HTERT RPE-1 (cell line): ENCODE results near the gene FMNL2.
"Not testable (repeated sequence)": the region's sequence is repeated elsewhere in the genome, so short reads cannot be mapped to it uniquely, and the experiment has no call there.

ENCODE experiments used
- in situ Hi-C: fragments of 300-500 bp; cut with MboI; formaldehyde crosslinking; loops from 4 replicates; pipeline ENCODE4 v1.14.3; 2020; ENCODE audit warnings: low sequenced_read_pairs

Gene FMNL2

DNA sequence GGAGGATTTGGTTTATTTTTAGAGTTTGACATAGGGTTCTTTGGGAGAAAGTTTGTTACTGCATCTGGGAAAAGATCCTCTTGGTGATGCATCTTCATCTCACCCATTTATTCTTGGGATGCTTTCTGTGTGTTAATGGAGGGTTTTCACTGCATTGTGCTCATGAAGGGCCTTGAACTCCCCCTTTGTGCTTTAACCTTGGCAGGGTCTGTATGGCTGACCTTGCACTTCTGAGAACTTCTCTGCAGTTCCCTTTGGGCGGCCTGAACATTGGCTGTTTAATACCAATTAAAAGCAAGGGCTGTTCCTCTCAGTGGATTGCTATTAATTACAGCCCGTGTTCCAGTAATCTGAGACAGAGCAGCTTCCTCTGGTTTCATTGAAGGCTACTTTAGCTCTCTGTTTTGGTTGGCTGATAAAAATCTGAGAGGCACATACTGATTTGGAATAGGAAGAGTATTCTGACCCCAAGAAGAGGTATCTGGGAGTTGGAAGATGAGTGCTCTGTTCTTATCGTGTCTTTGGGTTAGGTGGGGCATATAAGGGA lies 37.5 kb downstream of the FMNL2 start:
- in situ Hi-C loops: no loop called here

DNA sequence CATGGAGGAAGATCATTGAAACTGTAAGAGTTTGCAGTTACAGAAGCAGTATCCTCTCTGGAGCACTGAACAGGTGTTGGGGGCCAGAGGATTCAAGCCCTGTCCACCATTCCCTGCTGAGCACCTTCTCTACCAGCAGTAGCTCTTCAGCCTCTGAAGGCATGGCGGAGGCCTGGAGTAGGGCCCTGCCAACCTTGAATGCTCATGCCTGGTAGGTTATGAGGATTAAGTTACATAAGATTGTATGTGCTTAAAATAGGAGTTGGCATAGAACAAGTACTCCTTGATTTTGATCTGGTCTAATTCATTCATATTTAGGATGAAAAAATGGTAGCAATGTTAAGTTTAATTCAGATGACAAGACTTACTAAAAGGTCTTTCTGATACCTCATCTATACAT lies 40.2 kb downstream of the FMNL2 start:
- in situ Hi-C loops: no loop called here

DNA sequence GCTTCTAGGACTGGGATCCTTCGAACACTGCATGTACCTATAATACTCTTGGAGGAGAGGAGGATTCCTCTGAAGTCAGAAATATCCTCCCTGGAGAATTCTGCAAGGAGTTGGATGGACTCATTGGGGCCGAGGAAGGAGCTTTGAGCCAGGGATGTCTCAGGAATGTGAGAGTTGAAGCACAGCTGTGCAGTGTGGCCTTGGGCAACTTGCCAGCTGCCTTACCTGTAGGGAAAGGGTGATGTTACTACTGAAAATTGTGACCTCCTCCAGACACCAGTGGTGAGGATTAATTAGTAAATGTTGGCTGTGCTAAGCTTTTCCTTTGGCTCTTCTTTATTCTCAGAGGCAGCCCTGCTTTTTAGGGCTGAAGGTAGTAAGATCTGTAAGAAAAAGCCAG lies 41.4 kb downstream of the FMNL2 start:
- in situ Hi-C loops: no loop called here

DNA sequence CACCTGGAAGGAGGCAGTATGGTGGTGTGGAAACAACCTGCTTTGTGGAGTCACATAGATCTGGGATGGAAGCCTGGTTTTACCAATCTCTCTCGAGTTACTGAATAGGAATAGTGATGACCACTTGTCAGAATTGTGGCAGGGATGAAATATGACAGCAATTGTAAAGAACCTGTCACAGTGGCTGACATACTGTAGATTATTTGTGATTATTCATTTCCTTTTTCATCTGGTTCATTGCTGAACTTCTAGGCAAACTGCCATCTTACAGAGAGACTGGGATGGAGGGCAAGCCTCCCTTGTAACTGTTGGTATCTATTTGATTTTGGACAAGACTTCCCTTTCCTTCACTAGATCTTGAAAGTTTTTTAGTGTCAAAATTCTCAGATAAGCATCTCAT lies 42.0 kb downstream of the FMNL2 start:
- in situ Hi-C loops: no loop called here

DNA sequence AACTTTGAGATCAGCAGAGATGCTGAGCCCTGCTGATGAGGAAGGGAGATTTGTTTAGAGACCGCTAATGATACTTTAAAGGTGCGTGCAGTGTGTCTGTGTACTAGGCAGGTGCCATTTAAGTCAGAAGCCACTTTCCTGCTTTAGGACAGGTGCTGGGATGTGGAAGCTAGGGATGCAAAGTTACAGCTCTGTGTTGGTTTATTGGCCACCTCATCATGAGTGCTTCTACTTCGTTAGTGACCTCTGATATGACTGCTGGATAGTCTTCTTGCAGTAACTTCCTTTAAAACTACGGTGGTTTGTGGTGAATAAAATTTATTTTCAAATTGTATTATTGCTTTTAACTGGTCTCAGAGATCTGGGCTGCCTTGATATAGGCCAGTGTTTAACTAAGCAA lies 44.1 kb downstream of the FMNL2 start:
- in situ Hi-C loops: no loop called here

DNA sequence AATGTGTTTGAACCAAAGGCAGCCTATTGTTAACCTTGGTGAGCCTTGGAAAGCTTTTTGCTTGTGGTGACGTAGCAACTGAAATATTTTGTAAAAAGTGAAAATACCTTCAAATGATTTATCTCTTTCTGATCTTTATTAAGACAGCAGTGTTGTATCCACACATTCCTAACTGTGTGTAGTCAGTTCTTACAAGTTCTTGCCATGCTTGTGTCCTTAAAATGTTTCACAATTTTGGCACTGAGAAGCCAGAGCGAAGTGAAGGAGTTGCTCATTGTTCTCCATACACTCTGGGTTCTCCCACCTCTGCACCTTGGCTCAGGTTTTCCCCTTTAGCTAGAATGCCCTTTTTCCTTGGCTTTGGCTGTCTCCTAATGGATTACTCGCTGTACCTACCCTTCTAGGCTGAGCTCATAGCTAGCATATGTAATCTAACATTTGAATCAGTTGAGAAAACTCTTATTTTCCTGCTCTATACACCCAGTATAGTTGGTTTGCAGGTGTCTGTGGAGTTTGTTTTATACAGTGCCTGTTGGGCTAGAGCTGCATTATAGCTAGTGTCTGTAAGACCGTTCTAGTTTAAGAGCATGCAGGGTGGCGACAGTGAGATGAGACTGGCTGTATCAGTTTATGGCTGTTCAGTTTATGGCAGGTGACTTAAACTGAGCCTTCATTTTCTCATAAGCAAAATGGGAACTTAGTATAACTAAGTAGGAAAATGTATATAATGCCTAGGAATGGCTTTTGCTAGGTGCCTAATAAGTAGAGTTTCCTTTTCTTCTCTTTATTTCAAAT lies 45.5 kb downstream of the FMNL2 start:
- in situ Hi-C loops: no loop called here

DNA sequence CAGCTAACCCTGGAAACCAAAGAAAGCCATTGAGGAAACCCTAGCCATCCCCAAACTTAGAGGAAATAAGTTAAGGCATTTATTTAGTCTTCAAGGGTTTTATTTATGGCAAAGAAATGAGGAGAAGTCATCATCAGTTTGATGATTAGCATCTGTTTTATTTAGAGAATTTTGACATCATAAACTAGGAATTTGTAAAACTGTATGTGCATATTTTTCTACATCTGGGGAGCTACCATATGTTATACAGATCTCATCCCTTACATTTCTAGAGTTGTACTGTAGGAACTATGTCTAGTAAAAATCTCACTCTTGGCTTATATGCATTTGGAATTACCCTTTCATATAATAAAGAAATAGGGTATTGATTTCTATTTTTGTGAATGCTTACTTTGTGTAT lies 48.7 kb downstream of the FMNL2 start:
- in situ Hi-C loops: no loop called here

DNA sequence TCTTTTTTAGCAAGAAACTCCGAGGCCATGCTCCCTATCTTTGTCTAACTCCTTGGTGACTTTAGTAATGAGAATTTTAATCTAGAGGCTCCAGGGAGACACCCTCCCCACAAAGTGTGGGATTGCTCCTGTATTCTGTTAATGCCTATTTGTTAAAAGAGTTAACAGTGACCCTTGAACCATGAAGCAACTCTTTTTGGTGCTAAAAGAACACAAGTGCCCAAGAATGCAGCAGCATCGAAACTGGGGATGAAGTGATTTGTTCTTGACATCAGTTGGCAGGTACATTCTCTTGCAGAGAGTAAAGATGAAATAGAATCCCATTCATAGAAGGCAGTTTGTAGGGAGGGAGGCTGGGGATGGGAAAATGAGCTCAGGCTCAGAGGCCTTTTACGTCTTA lies 50.0 kb downstream of the FMNL2 start:
- in situ Hi-C loops: no loop called here

DNA sequence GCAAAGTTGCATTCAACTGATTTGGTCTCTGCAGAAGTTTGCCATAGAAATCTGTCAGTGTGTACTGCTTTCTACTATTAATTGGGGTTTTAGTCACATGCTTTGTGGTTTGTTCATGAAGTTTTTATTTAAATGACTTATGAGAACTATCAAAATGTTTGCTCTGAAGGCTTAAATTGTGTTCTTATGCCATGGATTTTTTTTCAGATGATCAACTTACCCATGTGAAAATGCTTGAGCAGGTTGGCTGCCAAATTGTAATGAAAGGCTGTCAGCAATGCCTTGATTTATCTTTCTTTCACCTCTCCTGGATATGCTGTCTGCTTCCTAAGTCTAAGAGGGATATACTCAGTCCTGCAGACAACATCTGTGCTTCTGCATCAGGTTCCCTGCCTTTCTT lies 50.7 kb downstream of the FMNL2 start:
- in situ Hi-C loops: no loop called here

DNA sequence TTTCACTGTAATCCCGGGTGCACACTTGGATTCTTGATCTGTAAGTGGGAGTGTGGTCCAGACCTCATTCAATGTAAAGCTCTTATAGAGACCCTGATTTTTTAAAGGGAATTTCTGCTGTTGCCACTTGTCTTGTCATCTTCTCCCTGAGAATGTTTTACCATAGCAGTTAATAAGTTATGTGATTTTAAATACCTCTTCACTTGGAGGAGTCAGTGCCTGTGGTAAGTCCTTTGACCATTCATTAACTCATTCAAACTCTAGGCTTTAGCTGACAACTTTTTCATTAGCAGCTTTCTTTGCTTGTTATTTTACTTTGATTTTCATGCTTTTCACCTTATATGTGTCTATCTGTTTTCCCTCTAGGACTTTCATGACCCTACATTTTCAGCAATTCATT lies 51.3 kb downstream of the FMNL2 start:
- in situ Hi-C loops: no loop called here

DNA sequence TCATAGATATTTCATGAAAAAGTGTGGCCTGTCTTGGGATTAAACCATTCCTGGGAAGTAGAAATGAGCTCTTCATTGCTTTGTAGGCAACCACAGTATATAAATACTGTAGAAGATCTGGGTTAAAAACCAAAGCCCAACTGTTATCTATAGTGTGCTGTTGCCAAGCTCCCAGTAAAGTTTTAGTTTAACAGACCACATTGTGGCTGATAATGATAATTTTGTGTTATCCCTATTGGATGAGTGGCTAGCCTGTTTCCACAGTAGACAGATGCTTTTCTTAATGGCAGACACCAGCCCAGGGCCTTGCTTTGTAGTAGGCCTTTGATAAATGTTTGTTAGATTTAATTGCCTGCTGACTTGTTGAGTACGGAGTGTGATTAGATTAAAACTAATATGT lies 52.1 kb downstream of the FMNL2 start:
- in situ Hi-C loops: no loop called here

DNA sequence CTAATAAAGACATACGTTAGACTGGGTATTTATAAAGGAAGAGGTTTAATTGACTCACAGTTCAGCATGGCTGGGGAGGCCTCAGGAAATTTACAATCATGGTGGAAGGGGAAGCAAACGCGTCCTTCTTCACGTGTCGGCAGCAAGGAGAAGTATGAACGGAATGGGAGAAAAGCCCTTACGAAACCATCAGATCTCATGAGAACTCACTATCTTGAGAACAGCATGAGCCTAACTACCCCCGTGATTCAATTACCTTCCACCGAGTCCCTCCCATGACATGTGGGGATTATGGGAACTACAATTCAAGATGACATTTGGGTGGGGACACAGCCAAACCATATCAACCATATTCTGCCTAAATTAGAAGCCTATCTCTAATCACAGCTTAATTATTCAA lies 53.3 kb downstream of the FMNL2 start:
- in situ Hi-C loops: not testable (repeated sequence)

DNA sequence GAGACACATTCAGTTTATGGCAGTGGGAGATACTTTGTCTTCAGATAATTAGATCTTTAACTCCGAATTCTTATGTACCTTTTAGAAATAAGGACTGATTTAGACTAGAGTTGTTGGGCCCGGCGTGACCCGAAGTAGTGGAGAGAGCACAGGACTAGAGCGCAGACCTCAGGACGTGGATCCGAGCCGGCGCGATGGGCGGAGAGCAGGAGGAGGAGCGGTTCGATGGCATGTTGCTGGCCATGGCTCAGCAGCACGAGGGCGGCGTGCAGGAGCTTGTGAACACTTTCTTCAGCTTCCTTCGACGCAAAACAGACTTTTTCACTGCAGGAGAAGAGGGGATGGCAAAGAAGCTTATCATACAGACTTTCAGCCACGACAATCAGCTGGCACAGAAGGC lies 54.5 kb downstream of the FMNL2 start:
- in situ Hi-C loops: no loop called here

DNA sequence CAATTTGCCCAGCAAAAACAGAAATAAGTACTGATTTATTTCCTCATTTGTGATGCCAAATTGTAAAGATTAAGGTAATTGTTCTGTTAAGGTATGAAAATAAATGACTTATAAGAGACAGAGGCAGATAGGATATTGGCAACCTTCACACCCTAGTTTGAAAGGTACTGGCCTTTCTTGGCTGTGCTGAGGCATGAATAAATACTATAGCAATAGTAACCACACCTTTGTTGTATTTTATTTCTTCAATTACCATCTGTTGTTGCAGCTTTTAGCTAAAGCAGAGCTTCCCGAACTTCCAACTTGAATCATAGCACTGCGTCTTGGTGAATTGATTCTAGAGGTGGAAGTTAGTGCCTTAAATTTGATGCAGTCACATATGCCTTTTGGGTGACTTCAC lies 55.9 kb downstream of the FMNL2 start:
- in situ Hi-C loops: no loop called here

DNA sequence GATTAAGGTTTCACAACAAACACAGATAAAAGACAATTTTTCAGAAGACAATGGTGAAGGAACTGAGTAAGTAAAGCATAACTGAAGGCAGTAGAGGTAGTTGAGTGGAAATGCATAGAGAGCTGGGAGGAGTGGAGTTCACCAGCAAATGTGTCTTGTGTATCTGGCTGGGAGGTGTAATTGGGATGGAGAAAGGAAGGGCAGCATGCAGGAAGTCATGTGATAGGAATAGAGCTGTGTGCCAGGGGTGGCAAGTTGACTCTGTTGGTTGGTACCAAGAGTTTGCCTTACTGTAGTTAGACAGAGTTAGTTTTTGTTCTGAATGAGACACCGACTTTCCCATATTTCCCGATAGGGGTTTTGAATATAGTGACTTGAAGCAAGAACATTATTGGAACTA lies 56.3 kb downstream of the FMNL2 start:
- in situ Hi-C loops: no loop called here

DNA sequence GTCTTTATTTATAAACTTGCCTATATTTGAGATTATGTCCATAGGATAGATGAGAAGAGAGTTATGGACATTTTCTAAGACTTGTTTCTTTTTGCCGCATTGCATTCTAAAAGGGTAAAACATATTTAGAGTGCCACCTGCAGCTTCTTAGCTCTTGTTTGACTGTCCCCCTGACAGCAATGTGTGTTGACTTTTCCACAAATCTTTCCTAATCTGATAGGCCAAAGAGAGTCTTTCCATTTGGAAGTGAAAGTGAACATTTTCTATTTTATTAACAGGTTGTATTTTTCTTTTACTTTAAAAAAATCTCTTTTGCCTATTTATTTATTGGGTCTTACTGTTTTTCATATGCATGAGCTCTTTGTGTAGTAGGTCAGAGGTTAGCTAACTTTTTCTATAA lies 58.4 kb downstream of the FMNL2 start:
- in situ Hi-C loops: no loop called here

DNA sequence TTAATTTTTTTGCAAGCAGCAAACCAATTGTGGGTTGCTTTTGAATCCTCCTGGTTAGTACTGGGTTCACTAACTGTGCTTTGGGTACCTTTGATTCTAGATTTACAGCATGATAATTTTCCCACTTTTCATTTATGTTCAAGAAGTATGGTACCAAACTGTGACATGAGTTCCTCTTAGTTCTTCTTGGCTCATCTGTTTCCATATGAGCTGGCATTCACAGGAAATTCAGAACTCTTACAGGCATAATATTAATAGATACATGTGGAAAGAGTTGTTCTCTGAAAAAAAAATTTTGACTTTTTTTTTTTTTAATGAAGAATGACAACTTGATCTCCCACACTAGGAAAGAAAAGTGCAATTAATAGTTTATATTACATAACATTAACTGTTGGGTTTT lies 59.4 kb downstream of the FMNL2 start:
- in situ Hi-C loops: no loop called here

DNA sequence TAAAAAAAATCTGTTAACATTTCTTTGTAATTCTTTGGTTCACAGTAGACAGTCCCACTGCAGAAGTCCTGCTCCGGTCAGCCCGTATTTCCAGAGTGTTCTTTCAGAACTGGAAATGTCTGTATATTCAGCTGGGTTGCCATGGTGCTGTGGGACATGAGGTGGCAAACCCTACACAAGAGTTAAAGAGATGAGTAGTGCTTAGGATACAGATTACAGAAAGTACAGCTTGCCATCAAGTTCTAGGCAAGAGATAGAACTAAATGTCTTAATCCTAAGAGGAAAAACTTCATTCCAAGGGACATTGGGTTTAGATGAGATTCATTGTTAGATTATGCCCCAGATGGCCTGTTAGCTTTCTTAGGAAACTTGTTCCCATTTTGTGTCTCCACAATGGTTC lies 60.1 kb downstream of the FMNL2 start:
- in situ Hi-C loops: no loop called here

DNA sequence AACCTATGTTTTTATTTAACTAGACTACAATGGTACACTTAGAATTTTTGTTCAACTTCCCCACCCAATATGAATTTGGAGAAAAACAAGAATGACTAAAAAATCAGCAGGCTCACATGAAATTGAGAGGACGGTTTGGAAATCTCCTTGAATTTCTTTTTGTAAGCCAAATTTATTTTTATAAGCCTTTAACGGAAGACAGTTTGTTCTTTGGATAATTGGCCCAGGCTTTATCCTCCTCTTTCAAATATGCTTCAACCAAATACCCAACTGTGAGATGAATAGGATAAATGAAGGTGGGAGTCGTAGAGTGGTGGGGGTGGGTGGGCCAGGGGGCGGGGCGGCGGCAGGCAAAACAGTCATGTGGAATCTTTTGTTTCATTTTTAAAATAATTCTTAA lies 60.6 kb downstream of the FMNL2 start:
- in situ Hi-C loops: no loop called here

DNA sequence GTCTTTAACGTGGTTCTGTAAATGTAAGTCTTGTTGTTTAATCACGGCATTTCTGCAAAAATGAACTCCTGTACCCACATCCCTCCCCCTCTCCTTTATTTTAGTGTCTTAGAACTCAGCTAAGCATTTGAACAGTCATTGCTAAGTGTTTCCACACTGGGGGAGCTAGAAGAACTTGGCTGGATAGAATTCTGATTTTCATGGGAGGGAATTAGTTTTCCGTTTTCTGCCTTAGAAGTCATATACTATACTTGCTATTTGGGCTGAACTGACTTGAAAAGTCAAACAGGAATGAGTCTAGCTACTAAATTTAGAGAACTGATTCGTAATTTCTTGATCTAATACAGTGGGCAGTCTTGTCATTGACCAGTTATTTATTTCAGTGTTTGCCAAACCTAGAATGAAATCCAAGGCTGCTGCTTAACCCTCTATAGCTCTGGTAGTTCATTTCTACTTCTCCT lies 61.1 kb downstream of the FMNL2 start:
- in situ Hi-C loops: no loop called here

DNA sequence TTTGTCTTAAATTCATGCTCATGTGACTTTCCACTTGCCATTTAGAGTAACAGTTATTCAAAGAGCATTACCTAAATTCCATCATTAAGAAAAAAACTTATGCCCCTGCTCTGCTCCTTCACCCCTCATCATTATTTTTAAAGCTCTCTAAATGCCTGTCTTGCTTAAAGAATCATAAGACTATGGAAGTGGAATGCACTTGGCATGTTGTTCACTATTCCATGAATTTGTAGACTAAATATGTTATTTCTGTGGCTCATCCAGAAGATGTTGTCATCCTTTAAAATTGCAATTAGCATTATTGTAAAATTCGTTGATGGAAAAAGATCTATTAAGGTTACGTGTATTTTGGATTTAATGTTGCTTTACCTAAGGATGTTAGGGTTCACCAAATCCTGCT lies 61.8 kb downstream of the FMNL2 start:
- in situ Hi-C loops: no loop called here

DNA sequence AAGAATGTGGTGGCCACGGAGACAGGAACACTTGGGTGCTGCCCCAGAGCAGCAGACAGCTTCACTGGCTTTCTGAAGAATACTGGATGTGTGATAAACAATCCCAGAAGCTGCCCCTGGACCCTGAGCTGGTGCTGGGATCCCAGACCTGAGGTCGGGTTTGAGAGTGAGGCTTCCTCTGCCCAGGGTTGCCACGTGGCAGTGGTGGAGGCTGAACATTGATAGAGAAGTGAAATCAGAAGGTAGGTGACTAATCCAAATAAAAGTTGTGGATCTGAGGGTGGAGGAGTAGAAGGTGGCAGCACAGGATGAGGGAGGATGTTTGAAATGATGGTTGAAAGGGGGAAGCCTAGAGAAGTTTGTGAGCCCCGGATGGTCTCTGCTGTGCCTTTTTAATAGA lies 64.0 kb downstream of the FMNL2 start:
- in situ Hi-C loops: no loop called here
